ENCODE data around the gene MCOLN1.

MCOLN1 gene

GRCh38 chr19:7504684-7505083 is 17.7 kb upstream of the MCOLN1 start:
- no peak for DNase-seq (ENCODE audit: low read depth)

GRCh38 chr19:7505288-7505681 is 17.1 kb upstream of the MCOLN1 start:
- no peak for DNase-seq (ENCODE audit: low read depth)

- no peak for DNase-seq (ENCODE audit: low read depth)
Observed at GRCh38 chr19:7505682-7506384, 16.6 kb upstream of the MCOLN1 start.

GRCh38 chr19:7506385-7507328 is 15.8 kb upstream of the MCOLN1 start:
- DNase-seq (ENCODE audit: low read depth): no peak

GRCh38 chr19:7507884-7508283 is 14.5 kb upstream of the MCOLN1 start:
- no peak for DNase-seq (ENCODE audit: low read depth)

- no peak for DNase-seq (ENCODE audit: low read depth)
Observed at GRCh38 chr19:7509625-7510024, 12.8 kb upstream of the MCOLN1 start.

- DNase-seq (ENCODE audit: low read depth): no peak
Observed at GRCh38 chr19:7512400-7512851, 10.0 kb upstream of the MCOLN1 start.

- no peak for DNase-seq (ENCODE audit: low read depth)
Observed at GRCh38 chr19:7513809-7514642, 8.4 kb upstream of the MCOLN1 start.

- no peak for DNase-seq (ENCODE audit: low read depth)
Observed at GRCh38 chr19:7515110-7515644, 7.2 kb upstream of the MCOLN1 start.

GRCh38 chr19:7515645-7516151 is 6.7 kb upstream of the MCOLN1 start, which contains the start of gene ZNF358:
ZNF358 (plus strand) TSS chr19:7516103; CDS start chr19:7519243, 3,140 bp downstream.
- DNase-seq (ENCODE audit: low read depth): no peak

- DNase-seq (ENCODE audit: low read depth): no peak
Observed at GRCh38 chr19:7516333-7516732, 6.1 kb upstream of the MCOLN1 start.

- DNase-seq (ENCODE audit: low read depth): no peak
Observed at GRCh38 chr19:7516878-7517277, 5.5 kb upstream of the MCOLN1 start.

GRCh38 chr19:7519361-7520130 is 2.9 kb upstream of the MCOLN1 start:
- no peak for DNase-seq (ENCODE audit: low read depth)

- DNase-seq (ENCODE audit: low read depth): no peak
Observed at GRCh38 chr19:7520131-7521051, 2.0 kb upstream of the MCOLN1 start.

- no peak for DNase-seq (ENCODE audit: low read depth)
Observed at GRCh38 chr19:7521551-7522071, 813 bp upstream of the MCOLN1 start.

GRCh38 chr19:7522923-7523667 is 671 bp downstream of the MCOLN1 start:
- DNase-seq (ENCODE audit: low read depth): no peak

GRCh38 chr19:7524523-7524922 is 2.1 kb downstream of the MCOLN1 start:
- DNase-seq (ENCODE audit: low read depth): no peak

GRCh38 chr19:7524992-7525739 is 2.7 kb downstream of the MCOLN1 start:
- DNase-seq (ENCODE audit: low read depth): no peak

All from activated T-cell treated with anti-CD3 and anti-CD28 coated beads for 1 hour (primary cell).